GM18873 (cell line): Measurements from ENCODE around the gene BRSK2.

Experiments used
- ATAC-seq: cut with Tn5 transposase; IDR thresholded peaks from one replicate; pipeline ENCODE4 v1.9.1; 2021; ENCODE audit warnings: mild to moderate bottlenecking, moderate library complexity, moderate number of reproducible peaks; ENCODE audit not compliant: unreplicated experiment, low FRiP score

Gene BRSK2

DNA sequence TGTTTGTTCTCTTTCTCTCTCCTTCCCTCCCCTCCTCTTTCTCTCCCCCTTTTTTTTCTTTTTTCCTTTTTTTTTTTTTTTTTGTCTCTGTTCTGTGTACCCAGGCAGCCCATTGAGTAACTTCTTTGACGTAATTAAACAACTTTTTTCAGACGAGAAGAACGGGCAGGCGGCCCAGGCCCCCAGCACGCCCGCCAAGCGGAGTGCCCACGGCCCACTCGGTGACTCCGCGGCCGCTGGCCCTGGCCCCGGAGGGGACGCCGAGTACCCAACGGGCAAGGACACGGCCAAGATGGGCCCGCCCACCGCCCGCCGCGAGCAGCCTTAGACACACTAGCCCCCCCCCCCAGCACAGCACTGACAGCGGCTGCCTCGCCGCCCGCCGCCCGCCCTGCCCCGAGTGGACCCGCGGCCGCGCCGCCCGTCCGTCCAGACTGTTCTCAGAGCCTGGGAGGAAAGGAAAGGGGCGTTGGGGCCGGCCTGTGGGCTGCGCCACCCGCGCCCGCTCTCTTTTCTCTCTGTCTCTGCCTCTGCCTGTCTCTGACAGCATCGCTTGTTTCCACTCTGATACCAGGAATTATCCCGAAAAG lies 70.8 kb downstream of the BRSK2 start:
- ATAC-seq: no peak

DNA sequence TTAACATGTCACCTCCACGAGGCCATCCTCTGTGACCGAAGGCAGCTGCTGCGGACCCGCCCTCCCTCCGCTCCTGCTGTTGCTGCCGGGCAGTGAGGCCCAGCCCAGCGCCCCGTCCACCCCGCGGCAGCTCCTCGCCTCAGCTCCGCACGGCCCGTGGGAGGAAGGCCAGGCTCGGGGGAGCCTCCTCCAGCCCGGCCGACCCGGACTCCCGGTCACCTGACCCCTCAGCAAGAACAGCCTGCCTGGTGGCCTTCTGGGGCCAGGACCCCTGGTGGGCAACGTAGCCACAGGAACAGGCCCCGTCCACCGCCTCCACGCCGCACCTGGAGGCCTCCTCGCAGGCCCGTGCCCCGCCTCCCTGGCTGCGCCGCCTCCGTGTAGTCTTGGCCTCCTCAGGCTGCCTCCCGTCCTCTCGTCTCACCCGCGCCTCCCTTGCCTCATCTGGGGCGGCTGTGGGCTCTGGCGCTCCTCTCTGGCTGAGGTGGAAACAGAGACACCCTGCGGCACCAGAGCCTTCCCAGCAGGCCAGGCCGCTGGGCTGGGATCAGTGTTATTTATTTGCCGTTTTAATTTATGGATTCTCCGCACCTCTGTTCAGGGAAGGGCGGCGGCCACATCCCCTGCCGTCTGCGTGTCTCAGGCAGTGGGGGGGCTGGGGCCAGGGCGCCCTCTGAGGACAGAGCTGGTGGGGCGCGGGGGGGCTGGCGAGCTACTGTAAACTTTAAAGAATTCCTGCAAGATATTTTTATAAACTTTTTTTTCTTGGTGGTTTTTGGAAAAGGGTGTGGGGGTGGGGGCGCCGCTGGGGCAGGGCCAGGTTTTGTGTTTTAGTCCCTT lies 71.5 kb downstream of the BRSK2 start:
- ATAC-seq: no peak

GRCh38 chr11:1461826-1462697 lies 72.3 kb downstream of the BRSK2 start:
- ATAC-seq: no peak

DNA sequence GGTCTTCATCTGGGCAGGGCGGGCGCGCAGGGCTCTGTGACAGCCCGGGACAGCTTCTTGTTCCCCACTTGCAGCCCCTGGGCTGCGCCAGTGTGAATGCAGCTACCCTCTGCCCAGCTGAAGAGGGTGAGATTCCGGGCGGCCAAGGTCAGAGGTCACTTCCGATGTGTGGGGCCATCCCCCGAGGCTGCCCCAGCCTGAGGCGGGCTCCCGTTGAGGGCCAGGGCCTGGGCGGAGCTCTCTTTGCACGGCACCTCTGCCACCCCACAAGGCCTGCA lies 72.9 kb downstream of the BRSK2 start:
- ATAC-seq: no peak

GRCh38 chr11:1463056-1463455 lies 73.3 kb downstream of the BRSK2 start:
- ATAC-seq: no peak

DNA sequence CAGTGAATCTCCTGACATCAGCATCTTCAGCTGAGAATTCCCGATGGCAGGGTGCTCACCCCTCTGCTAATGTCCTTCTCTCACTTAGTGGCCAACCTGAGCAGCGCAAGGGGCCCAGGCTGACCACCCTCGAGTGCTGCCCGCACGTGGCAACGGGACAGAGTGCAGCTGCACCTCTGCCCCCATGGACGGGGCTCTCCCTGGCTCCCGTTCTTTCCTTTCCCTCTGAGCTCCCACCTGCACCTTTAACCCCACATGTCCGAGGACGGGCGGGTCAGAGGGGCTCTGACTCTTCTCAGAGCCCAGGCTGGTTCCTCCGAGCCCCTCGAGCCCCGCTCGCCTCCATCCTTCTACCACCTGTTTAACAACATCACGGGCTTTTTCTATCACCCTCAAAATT lies 77.0 kb downstream of the BRSK2 start:
- no peak for ATAC-seq

DNA sequence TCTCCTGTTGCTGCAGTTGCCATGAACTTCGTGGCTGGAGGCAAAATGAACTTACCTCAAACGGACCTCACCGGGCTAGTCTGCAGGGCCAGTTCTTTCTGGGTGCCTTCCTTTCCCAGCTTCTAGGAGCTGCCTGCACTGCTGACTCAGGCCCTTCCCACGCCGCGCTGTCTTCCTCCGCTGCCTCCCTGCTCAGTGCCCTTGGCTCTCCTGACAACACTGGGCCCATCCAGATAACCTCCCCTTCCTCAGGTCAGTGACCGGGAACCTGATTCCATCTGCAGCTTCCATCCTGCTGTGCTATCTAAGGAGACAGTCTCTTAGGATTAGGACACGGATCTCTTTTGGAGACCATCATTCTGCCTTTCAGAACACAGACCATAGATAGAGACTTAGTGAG lies 77.5 kb downstream of the BRSK2 start:
- no peak for ATAC-seq

- no peak for ATAC-seq
Measured at GRCh38 chr11:1468002-1468401, 78.3 kb downstream of the BRSK2 start.

DNA sequence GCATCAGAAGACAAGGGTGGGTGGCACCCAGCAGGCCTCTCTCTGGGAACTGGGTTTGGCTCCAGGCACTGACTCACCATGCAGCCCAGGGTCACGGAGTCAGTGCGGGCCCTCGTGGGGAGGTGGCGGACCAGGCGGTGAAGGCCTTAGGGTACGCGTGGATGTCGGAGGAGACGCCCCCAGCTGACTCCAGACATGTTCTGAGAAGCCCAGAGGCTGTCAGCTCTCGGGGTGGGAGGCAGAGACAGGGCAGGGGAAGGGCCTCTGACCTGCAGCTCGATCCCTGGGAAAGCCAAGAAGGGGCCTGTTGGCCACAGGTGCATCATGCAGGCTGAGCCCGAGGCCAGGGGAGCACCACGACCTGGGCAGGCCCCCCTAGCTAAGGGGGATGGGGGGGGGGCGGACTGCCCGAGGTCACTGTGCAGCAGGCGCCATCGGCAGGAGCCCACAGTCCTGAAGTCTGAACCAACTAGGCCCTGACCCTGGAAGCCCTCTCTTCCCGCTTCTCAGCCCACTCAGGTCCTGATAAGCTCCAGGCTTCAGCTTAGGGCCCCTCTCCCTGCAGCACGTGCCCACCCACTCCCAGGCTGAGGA lies 78.8 kb downstream of the BRSK2 start:
- no peak for ATAC-seq

GRCh38 chr11:1469287-1469910 lies 79.7 kb downstream of the BRSK2 start:
- no peak for ATAC-seq

GRCh38 chr11:1469911-1470680 lies 80.4 kb downstream of the BRSK2 start:
- no peak for ATAC-seq

DNA sequence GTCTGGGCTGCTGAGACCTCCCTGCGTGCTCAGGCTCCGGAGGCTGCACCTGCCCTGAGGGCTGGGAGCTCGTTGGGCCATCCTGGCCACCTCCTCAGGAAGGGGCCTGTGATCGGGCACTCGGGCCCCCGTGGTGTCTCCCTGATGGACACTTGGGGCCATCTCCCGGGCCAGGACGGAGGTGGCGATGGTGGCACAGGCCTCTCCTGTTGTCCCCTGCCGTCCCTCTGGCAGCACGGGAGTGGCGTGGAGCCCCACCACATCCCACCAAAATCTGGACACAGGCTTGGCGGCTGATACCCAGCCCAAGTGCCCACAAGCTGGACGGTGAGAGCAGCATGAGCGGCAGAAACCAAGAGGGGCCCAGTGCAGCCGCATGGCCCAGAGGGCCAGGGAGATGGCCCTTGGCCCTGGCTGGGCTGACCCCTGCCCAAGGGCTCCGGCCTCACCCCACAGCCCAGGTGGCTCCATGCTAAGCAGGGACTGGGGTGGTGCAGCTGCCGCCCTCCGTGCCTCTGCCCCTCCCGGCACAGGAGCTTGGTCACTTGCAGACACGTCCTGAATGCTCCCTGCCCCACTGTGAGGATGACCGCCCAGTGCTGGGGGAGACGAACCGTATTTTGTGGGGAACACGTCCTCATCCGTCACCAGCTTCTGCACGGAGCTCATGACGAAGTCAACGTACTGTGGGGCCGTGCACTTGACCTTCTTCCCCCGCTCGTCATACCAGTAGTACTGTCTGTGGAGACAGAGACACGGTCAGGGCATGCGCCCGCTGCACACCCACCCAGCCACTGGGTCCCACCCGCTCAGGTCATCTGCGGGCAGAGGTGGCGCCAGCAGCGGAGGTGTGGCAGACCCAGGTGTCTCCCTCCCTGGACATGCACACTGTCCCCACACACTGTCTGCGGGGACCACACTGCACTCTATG lies 81.2 kb downstream of the BRSK2 start:
- no peak for ATAC-seq

GRCh38 chr11:1471736-1472135 lies 82.0 kb downstream of the BRSK2 start:
- no peak for ATAC-seq

- no peak for ATAC-seq
Measured at GRCh38 chr11:1472180-1473005, 82.7 kb downstream of the BRSK2 start.

DNA sequence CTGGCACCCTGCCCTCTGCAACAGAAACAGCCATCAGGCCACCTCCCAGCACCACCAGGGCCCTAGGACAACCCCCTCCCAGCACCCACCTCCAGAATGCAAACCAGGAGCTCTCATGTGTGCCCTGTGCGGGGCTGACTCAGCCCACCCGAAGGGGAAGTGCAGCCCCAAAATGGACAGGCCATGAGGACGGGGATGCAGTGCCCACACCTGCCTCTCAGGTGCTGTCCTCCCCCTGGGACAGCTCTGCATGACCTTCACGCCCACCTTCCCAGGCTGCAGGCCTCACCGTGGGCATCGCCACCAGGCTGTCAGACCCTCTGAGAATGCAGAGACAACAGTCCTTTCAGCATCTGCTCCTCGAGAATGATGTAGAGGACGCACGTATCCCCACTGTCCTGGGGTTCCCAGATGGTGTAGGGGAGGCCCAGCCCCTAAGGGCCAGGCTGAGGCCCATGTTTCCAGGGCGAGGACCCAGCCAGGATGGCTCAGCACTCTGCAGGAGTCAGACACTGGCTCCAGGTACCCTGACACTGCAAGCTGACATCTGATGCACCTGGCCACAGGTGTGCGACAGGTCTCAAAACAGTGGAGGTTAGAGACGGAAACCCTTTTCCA lies 83.4 kb downstream of the BRSK2 start:
- no peak for ATAC-seq

DNA sequence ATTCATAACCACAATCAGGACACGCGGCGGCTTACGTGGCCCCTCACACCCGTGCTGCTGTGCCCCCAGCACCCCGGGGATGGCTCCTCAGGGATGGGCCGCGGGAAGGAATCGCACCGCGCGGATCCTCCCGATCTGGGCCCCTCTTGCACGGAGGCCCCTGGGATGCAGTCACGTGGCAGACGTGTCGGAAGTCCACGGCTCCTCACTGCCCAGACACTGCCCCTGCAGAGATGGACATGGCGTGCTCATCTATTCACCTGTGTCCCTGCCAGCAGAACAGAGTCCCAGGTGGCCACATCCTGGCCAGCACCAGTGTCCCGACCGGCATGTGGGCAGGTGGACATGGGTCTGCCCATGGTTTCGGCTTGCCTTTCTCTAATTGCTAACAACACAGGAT lies 84.1 kb downstream of the BRSK2 start:
- ATAC-seq: no peak

- no peak for ATAC-seq
Measured at GRCh38 chr11:1475841-1476240, 86.1 kb downstream of the BRSK2 start.
